HepG2 (cell line): ENCODE data around the gene GRAMD4. TPM values are rescaled to one million over a fixed set of nuclear protein-coding genes. Genes with fewer than 3 reads are reported as not detected.

Source experiments
- FOSL2 ChIP-seq: sonication (generic); formaldehyde crosslinking; IDR thresholded peaks from 2 replicates; pipeline ENCODE4 v1.4.0; 2020; ENCODE audit warnings: missing genetic modification reagents
- GABPA ChIP-seq, 2 experiments: IDR thresholded peaks; 2 replicates each; pipeline ENCODE4 v1.6.1; 2011 to 2016; ENCODE audit warnings: low read depth in 2 of 2, low read length in 1 of 2, missing biosample characterization in 1 of 2, missing genetic modification characterization in 1 of 2
- HNRNPL ChIP-seq: fragments of 200-400 bp; formaldehyde crosslinking; IDR thresholded peaks from 2 replicates; pipeline ENCODE4 v1.6.1; 2017; ENCODE audit warnings: mild to moderate bottlenecking, low read depth, low read length
- ISL2 ChIP-seq: sonication (generic); formaldehyde crosslinking; IDR thresholded peaks from 2 replicates; pipeline ENCODE4 v1.5.0; 2020; ENCODE audit warnings: missing genetic modification reagents
- MED13 ChIP-seq: sonication (generic); formaldehyde crosslinking; IDR thresholded peaks from 2 replicates; pipeline ENCODE4 v1.5.0; 2020; ENCODE audit warnings: missing genetic modification reagents
- MYNN ChIP-seq: sonication (generic); formaldehyde crosslinking; IDR thresholded peaks from 2 replicates; pipeline ENCODE4 v1.4.0; 2020; ENCODE audit warnings: mild to moderate bottlenecking, low read depth, missing genetic modification reagents
- NR3C1 ChIP-seq: sonication (generic); formaldehyde crosslinking; IDR thresholded peaks from 2 replicates; pipeline ENCODE4 v1.4.0; 2020; ENCODE audit warnings: missing genetic modification reagents
- PITX1 ChIP-seq: sonication (generic); formaldehyde crosslinking; IDR thresholded peaks from 2 replicates; pipeline ENCODE4 v1.5.1; 2020; ENCODE audit warnings: mild to moderate bottlenecking, missing genetic modification reagents
- SALL1 ChIP-seq: sonication (generic); formaldehyde crosslinking; IDR thresholded peaks from 2 replicates; pipeline ENCODE4 v1.8.0; 2022; ENCODE audit warnings: mild to moderate bottlenecking, missing genetic modification reagents
- SIX1 ChIP-seq: sonication (generic); formaldehyde crosslinking; IDR thresholded peaks from 2 replicates; pipeline ENCODE4 v1.4.0; 2020; ENCODE audit warnings: missing genetic modification reagents, borderline replicate concordance
- ZBTB7A ChIP-seq: sonication (generic); formaldehyde crosslinking; IDR thresholded peaks from 2 replicates; pipeline ENCODE4 v1.8.0; 2022; ENCODE audit warnings: mild to moderate bottlenecking, missing genetic modification reagents
- ZFP36L1 ChIP-seq: sonication (generic); formaldehyde crosslinking; IDR thresholded peaks from 2 replicates; pipeline ENCODE4 v1.8.0; 2022; ENCODE audit warnings: mild to moderate bottlenecking, missing genetic modification reagents, moderate library complexity
- ZFP41 ChIP-seq: sonication (generic); formaldehyde crosslinking; IDR thresholded peaks from 2 replicates; pipeline ENCODE4 v1.4.0; 2020; ENCODE audit warnings: mild to moderate bottlenecking, missing genetic modification reagents, borderline replicate concordance
- ZKSCAN5 ChIP-seq: sonication (generic); formaldehyde crosslinking; IDR thresholded peaks from 2 replicates; pipeline ENCODE4 v1.5.1; 2020; ENCODE audit warnings: mild to moderate bottlenecking, missing genetic modification reagents
- ZNF136 ChIP-seq: sonication (generic); formaldehyde crosslinking; IDR thresholded peaks from 2 replicates; pipeline ENCODE4 v1.8.1; 2022; ENCODE audit warnings: low read depth, mild to moderate bottlenecking, moderate library complexity, missing genetic modification reagents
- ZNF264 ChIP-seq: sonication (generic); formaldehyde crosslinking; IDR thresholded peaks from 2 replicates; pipeline ENCODE4 v1.4.0; 2020; ENCODE audit warnings: missing genetic modification reagents
- ZNF326 ChIP-seq: sonication (generic); formaldehyde crosslinking; IDR thresholded peaks from 2 replicates; pipeline ENCODE4 v1.4.0; 2020; ENCODE audit warnings: missing genetic modification reagents, borderline replicate concordance
- ZNF468 ChIP-seq: sonication (generic); formaldehyde crosslinking; IDR thresholded peaks from 2 replicates; pipeline ENCODE4 v1.8.0; 2022; ENCODE audit warnings: mild to moderate bottlenecking, moderate library complexity, missing genetic modification reagents
- ZNF577 ChIP-seq: sonication (generic); formaldehyde crosslinking; IDR thresholded peaks from 2 replicates; pipeline ENCODE4 v1.4.0; 2020; ENCODE audit warnings: mild to moderate bottlenecking, low read depth, missing genetic modification reagents, borderline replicate concordance
- ZNF7 ChIP-seq: IDR thresholded peaks from 2 replicates; pipeline ENCODE4 v1.6.1; 2016; ENCODE audit warnings: missing biosample characterization, missing genetic modification reagents
- ZNF761 ChIP-seq: sonication (generic); formaldehyde crosslinking; conservative IDR thresholded peaks from 2 replicates; pipeline ENCODE4 v1.4.0; 2020; ENCODE audit warnings: mild to moderate bottlenecking, missing genetic modification reagents
- ZNF766 ChIP-seq: sonication (generic); formaldehyde crosslinking; IDR thresholded peaks from 2 replicates; pipeline ENCODE4 v1.5.0; 2020; ENCODE audit warnings: missing genetic modification reagents, borderline replicate concordance
- ZNF790 ChIP-seq: sonication (generic); formaldehyde crosslinking; IDR thresholded peaks from 2 replicates; pipeline ENCODE4 v1.8.0; 2022; ENCODE audit warnings: missing genetic modification reagents, mild to moderate bottlenecking, borderline replicate concordance
- polyA plus RNA-seq, 8 experiments: library from polyadenylated mRNA; depleted of rRNA in 3 of 8; stranded (reverse) in 7 of 8; unstranded in 1 of 8; fragments of >200 nt; fragmentation: Illumina TruSeq in 4 of 8; extraction: Trizol in 4 of 8; gene quantifications; 2 replicates each; pipeline versions ENCODE4 v1.2.1 to v1.2.3, GENCODE V29; 2011 to 2016; ENCODE audit warnings: low read depth in 4 of 8, missing spikeins in 1 of 8, mixed read lengths in 1 of 8; ENCODE audit not compliant: insufficient read depth in 1 of 8
- total RNA-seq, 5 experiments: library from RNA; depleted of rRNA; stranded (reverse); fragments of >200 nt; fragmentation: Illumina TruSeq; extraction: Trizol; gene quantifications; 2 replicates each; pipeline ENCODE4 v1.2.3, GENCODE V29; 2016; ENCODE audit warnings: low read depth in 1 of 5
- TF ChIP-seq, protein P1 (sequence below): IDR thresholded peaks from 2 replicates; pipeline ENCODE4 v1.6.1; 2016; ENCODE audit warnings: missing compliant biosample characterization, missing genetic modification reagents, borderline replicate concordance
- TF ChIP-seq, protein P2 (sequence below): sonication (generic); formaldehyde crosslinking; IDR thresholded peaks from 2 replicates; pipeline ENCODE4 v1.5.0; 2020; ENCODE audit warnings: missing genetic modification reagents
- TF ChIP-seq, protein P3 (sequence below): sonication (generic); formaldehyde crosslinking; IDR thresholded peaks from 2 replicates; pipeline ENCODE4 v1.8.1; 2022; ENCODE audit warnings: mild to moderate bottlenecking, missing genetic modification reagents

Gene GRAMD4
- total and polyA plus RNA-seq, 2 of the 13 experiments (the other 11 are each of a cell fraction or from before 2014, with no cell fraction given) = 15.2 to 15.7 TPM

DNA sequence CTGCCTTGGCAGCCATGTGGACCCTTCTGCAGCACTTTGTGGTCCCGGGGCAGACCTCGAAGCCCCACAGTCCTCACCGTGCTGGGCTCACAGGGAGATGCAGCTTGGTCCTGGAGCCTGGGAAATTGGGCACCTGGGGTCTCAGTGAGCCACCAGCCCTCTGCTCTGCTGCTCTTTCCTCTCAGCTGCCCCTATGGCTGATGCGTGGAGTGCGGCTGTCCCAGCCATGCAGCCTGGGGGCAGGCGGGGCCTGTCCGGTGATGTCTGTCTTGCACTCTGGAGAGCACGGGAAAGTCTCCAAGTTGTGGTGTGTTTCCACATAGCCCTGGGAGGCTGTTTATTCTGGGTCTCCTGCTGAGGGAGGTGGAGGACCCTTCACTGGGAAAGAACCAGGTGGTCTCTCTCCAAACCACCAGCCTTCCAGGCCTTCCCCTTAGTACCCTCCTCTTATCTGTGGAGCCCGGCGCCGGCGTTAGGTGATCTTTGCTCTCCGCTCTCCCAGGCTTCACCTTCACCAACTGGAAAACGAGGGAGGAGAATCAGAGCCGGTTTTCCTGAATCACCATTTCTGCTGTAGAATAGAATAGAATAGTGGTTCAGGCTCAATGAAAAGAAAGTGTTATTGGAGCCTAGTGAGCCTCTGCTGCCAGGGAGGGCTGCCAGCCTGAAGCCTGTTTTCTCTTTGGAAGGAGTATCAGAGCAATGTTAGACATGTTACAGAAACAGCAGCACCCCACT is 41.2 kb upstream of the GRAMD4 start (continued):
- TF ChIP-seq ZFP36L1 (CRISPR knock-in tag) = no peak
- no peak for TF ChIP-seq ZBTB7A (CRISPR knock-in tag)
- TF ChIP-seq, protein P1, sequence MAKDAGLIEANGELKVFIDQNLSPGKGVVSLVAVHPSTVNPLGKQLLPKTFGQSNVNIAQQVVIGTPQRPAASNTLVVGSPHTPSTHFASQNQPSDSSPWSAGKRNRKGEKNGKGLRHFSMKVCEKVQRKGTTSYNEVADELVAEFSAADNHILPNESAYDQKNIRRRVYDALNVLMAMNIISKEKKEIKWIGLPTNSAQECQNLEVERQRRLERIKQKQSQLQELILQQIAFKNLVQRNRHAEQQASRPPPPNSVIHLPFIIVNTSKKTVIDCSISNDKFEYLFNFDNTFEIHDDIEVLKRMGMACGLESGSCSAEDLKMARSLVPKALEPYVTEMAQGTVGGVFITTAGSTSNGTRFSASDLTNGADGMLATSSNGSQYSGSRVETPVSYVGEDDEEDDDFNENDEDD = 0 out of 2 replicates have a peak, but pooled peaks have one; percentile 21
- TF ChIP-seq ZNF790 = no peak
- TF ChIP-seq HNRNPL = peak; percentile 53; the same call in 1 of the 2 replicates
- no peak for TF ChIP-seq GABPA (IDR thresholded peaks at IDR 0.05; ENCODE audit: low read depth, low read length)
- TF ChIP-seq GABPA (CRISPR knock-in tag; IDR thresholded peaks at IDR 0.05; ENCODE audit: low read depth) = no peak
- no peak for TF ChIP-seq ZNF766 (CRISPR knock-in tag)
- no peak for TF ChIP-seq ZNF468 (CRISPR knock-in tag)
- TF ChIP-seq ZNF577 (CRISPR knock-in tag) = no peak
- no peak for TF ChIP-seq NR3C1 (CRISPR knock-in tag)
- no peak for TF ChIP-seq MYNN (CRISPR knock-in tag)
- no peak for TF ChIP-seq ZFP41 (CRISPR knock-in tag)
- no peak for TF ChIP-seq MED13
- TF ChIP-seq ISL2 (CRISPR knock-in tag) = no peak; the same call in 1 of the 2 replicates
- TF ChIP-seq ZNF761 (CRISPR knock-in tag) = no peak
- TF ChIP-seq ZNF136 (CRISPR knock-in tag) = 0 out of 2 replicates have a peak, but pooled peaks have one; percentile 5
- no peak for TF ChIP-seq SALL1 (CRISPR knock-in tag)
- TF ChIP-seq, protein P2, sequence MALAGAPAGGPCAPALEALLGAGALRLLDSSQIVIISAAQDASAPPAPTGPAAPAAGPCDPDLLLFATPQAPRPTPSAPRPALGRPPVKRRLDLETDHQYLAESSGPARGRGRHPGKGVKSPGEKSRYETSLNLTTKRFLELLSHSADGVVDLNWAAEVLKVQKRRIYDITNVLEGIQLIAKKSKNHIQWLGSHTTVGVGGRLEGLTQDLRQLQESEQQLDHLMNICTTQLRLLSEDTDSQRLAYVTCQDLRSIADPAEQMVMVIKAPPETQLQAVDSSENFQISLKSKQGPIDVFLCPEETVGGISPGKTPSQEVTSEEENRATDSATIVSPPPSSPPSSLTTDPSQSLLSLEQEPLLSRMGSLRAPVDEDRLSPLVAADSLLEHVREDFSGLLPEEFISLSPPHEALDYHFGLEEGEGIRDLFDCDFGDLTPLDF = no peak
- no peak for TF ChIP-seq ZNF7
- TF ChIP-seq ZNF264 (CRISPR knock-in tag) = no peak
- TF ChIP-seq FOSL2 (CRISPR knock-in tag) = no peak; the same call in 1 of the 2 replicates
- TF ChIP-seq, protein P3, sequence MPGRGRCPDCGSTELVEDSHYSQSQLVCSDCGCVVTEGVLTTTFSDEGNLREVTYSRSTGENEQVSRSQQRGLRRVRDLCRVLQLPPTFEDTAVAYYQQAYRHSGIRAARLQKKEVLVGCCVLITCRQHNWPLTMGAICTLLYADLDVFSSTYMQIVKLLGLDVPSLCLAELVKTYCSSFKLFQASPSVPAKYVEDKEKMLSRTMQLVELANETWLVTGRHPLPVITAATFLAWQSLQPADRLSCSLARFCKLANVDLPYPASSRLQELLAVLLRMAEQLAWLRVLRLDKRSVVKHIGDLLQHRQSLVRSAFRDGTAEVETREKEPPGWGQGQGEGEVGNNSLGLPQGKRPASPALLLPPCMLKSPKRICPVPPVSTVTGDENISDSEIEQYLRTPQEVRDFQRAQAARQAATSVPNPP (CRISPR knock-in tag) = no peak
- peak; percentile 54; the same call in 1 of the 2 replicates for TF ChIP-seq PITX1 (CRISPR knock-in tag)
- no peak for TF ChIP-seq ZNF326 (CRISPR knock-in tag)
- no peak for TF ChIP-seq ZKSCAN5
- no peak for TF ChIP-seq SIX1
